BLaER1 treated with 17β-estradiol and CSF1 and Interleukin-3, amounts not matched to agents 10 nM and 100 nM (cell line): Measurements from ENCODE around the gene ZBTB7C.

Experiments used
- H3K27ac ChIP-seq, 11 experiments: shearing (Covaris generic); formaldehyde crosslinking; 2 replicates each; pipeline ENCODE4 v1.8.1; 2022
- H3K27me3 ChIP-seq, 11 experiments: shearing (Covaris generic); formaldehyde crosslinking; 2 replicates each; pipeline ENCODE4 v1.8.1; 2022
- H3K36me3 ChIP-seq, 11 experiments: shearing (Covaris generic); formaldehyde crosslinking; 2 replicates each; pipeline ENCODE4 v1.8.1; 2022
- H3K4me1 ChIP-seq, 10 experiments: shearing (Covaris generic); formaldehyde crosslinking; 2 replicates each; pipeline ENCODE4 v1.8.1; 2022
- H3K4me2 ChIP-seq, 11 experiments: shearing (Covaris generic); formaldehyde crosslinking; 2 replicates each; pipeline ENCODE4 v1.8.1; 2022
- H3K4me3 ChIP-seq, 10 experiments: shearing (Covaris generic); formaldehyde crosslinking; 2 replicates each; pipeline ENCODE4 v1.8.1; 2022
- H3K9ac ChIP-seq, 11 experiments: shearing (Covaris generic); formaldehyde crosslinking; 2 replicates each; pipeline ENCODE4 v1.8.1; 2022
- H3K9me3 ChIP-seq, 11 experiments: shearing (Covaris generic); formaldehyde crosslinking; replicated peaks in 1 of 11; 2 replicates each; pipeline ENCODE4 v1.8.1; 2022
- H4K20me1 ChIP-seq, 11 experiments: shearing (Covaris generic); formaldehyde crosslinking; 2 replicates each; pipeline ENCODE4 v1.8.1; 2022
- Cebpa-rat ChIP-seq, 11 experiments: shearing (Covaris generic); IDR thresholded peaks; 2 replicates each; pipeline ENCODE4 v1.8.1; 2022

ZBTB7C gene

DNA sequence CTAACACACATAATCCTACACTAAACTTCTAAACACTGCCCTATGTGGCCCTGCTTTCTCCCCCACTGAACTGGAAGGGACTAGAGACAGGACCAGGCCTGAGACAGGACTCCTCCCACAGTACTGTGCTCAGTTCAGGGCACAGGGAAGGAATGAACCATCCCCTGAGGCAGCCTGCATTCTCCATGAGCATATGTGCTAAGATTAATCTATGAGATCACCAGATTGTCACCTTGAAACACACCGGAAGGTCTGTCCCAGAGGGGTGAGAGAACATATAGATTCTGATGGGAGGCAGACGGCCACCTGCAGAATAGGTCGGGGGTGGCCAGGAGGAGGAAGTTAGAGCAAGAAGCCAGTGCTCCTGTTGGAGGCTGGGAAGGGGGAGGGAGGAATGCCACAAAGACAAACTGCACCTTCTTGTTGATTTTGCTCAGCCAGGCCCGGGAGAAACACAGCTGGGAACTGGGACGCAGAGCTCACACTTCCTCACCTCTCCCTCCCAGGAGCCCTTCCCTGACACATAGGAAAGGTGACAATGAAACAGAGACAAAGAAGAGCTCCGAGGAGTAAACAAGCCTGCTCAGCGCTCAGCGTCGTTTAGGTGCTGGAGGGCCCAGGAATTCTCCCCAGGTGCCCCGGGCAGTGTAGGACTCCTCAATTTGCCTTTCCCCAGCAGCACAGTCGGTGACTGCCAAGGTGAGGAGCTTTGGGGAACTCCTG, 52.1 kb downstream of the ZBTB7C start:
- no peak overlapping the region for H3K4me2 ChIP-seq
- H4K20me1 ChIP-seq: peaks cover 0 to 5% (median 0%) of the 10 kb centered on the region in 11 experiments; a peak in 2 of 22 replicates

DNA sequence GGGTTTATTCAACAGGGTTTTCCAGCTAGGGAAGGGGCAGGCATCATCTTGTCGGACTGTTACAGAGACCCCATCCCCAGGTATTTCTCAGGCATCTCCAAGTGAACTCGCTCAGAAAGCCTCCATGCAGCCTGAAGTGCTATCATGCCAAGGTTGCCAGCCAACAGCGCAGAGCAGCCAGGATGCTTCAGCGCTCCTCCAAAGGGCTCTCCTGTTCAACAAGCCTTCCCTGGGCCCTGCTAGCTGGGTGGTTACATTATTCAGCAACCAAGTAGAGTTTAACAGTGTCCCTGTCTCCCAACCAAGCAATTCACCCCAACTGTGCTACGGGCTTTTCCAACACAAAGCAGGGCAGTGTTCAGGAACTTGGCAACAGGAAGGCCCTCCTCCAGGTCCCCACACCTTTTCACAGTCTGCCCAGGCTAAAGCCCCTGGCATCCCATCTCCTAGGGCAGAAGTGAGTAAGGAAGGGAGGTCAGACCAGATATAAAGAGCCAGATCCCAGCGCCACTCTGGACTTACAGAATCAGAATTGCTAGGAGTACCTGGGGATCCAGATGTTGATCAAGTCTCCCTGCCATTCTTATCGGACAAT, 52.9 kb downstream of the ZBTB7C start:
- no peak for TF ChIP-seq Cebpa-rat (IDR thresholded peaks at IDR 0.05)

More for the DNA sequence above, 52.1 kb downstream of the ZBTB7C start:
- no peak overlapping the region for H3K4me3 ChIP-seq
- H3K27ac ChIP-seq: no peak overlapping the region
- H3K27me3 ChIP-seq: no peaks in the 10 kb centered on the region
- no peak overlapping the region for H3K9ac ChIP-seq
- H3K9me3 ChIP-seq: no peaks in the 10 kb centered on the region
- H3K4me1 ChIP-seq: peaks cover 0 to 16% (median 0%) of the 10 kb centered on the region in 10 experiments; a peak in 7 of 20 replicates
- TF ChIP-seq Cebpa-rat (IDR thresholded peaks at IDR 0.05): no peak
- no peaks in the 10 kb centered on the region for H3K36me3 ChIP-seq

DNA sequence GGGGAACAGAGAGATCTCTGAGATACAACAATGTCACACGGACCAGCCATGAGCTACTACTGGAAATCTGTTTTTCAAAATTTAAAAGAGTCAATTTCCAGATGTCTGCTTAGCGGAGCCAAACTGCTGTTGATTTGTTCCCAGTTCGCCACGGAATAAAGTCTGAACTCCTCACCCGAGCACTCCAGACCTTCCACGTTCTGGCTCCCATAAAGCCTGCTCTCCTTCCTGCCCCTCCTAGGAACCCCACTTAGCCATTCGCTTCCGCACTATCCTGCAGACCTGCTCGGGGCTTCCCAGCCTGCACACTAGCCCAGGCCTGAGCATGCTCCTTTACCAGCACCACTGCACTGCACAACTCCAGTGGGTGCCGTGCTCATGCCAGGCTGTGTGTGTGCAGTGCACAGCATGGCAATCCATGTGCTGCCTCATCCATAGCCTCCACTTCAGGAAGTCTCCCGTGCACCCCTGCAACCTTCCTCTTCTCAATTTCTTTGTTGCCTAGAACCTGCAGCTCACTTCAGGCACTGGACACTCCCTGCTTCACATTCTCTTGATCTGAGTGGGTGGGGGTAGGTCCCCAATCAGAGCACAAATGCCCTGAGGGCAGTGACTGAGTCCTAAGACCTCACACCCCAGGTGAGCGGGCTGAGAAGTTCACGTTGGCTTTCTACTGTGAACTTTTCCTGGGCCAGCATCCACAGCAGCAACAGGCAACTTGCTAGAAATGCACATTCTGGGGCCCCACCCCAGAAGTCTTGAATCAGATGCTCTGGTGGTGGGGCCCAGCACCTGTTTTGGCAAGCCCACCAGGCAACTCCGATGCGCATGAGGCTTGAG, 53.7 kb downstream of the ZBTB7C start:
- Histone ChIP-seq H3K4me1 (peaks cover 0 to 16% (median 0%) of the 10 kb centered on the region in 10 experiments; a peak in 7 of 20 replicates), H3K9me3 (no peaks in the 10 kb centered on the region), H3K9ac (no peak overlapping the region), H3K36me3 (no peaks in the 10 kb centered on the region), H4K20me1 (peaks cover 0 to 5% (median 0%) of the 10 kb centered on the region in 11 experiments; a peak in 2 of 22 replicates), H3K4me2 (no peak overlapping the region), H3K4me3 (no peak overlapping the region), H3K27ac (no peak overlapping the region), H3K27me3 (no peaks in the 10 kb centered on the region)
- no peak for TF ChIP-seq Cebpa-rat (IDR thresholded peaks at IDR 0.05)

More for the DNA sequence above, 52.9 kb downstream of the ZBTB7C start:
- Histone ChIP-seq H3K9me3 (no peaks in the 10 kb centered on the region), H3K4me1 (peaks cover 0 to 16% (median 0%) of the 10 kb centered on the region in 10 experiments; a peak in 7 of 20 replicates), H4K20me1 (peaks cover 0 to 5% (median 0%) of the 10 kb centered on the region in 11 experiments; a peak in 2 of 22 replicates), H3K36me3 (no peaks in the 10 kb centered on the region), H3K27ac (no peak overlapping the region), H3K4me3 (no peak overlapping the region), H3K27me3 (no peaks in the 10 kb centered on the region), H3K9ac (no peak overlapping the region), H3K4me2 (no peak overlapping the region)

DNA sequence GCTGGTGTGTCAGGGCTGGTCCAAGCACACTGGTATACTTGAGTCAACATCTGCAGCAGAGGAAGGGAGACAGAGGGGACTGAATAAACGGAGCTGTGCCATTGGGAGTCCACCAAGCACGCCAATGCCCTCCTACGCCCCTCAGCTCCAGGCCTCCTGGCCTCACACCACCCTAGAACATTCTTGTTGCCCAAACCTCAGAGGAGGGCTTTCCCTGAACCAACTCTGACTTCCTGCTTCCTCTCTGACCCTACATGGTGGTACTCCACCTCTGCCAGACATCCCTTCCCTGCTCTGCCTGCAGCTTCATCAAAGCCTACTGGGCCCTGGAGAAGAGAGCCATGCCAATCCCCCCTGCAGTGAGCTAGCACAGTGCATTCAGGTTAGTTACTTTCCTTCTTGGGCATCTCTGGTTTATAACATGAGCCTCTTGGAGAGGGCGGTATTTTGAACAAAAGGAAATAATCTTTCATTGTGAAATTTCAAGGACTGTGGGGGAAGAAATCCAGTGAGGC, 54.4 kb downstream of the ZBTB7C start:
- H3K4me1 ChIP-seq: peaks cover 0 to 16% (median 0%) of the 10 kb centered on the region in 10 experiments; a peak in 7 of 20 replicates
- TF ChIP-seq Cebpa-rat (IDR thresholded peaks at IDR 0.05): no peak
- H3K4me2 ChIP-seq: no peak overlapping the region
- H3K27me3 ChIP-seq: no peaks in the 10 kb centered on the region
- no peaks in the 10 kb centered on the region for H3K9me3 ChIP-seq
- H3K36me3 ChIP-seq: no peaks in the 10 kb centered on the region
- H4K20me1 ChIP-seq: peaks cover 0 to 5% (median 0%) of the 10 kb centered on the region in 11 experiments; a peak in 2 of 22 replicates
- no peak overlapping the region for H3K9ac ChIP-seq
- H3K4me3 ChIP-seq: no peak overlapping the region
- H3K27ac ChIP-seq: no peak overlapping the region

DNA sequence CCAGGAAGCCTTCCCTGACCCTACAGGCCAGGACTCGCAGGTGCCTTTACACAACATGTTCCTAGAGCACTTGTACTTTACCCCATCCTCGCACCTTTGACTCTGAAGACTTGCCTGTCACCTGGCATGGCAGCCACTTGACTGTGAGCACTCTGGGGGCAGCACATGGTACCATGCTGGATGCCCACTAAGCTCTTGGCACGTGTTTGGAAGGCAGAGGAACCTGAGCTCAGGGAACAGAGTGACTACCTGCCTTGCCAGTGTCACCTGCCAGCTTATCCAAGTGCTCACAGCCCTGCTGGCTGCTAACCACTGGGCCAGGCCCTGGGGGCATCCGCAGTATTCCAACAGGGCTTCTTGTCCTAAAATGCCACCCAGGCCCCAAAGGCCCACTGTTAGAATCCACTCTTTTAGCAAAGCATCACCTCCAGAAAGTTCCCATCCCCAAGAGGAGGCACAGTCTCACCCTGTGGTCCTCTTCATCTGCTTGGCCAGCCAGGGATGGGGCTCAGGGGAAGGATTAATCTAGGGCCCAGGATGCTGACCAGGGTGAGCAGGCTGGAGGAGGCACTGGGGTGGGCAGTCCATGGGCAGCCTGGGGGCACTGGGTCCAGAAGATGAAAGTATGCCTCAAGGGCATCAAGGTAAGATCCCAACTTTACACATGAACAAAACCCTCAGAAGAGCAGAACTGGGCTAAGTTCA, 57.0 kb downstream of the ZBTB7C start:
- peaks cover 0 to 5% (median 0%) of the 10 kb centered on the region in 11 experiments; a peak in 2 of 22 replicates for H4K20me1 ChIP-seq
- no peaks in the 10 kb centered on the region for H3K4me1 ChIP-seq
- no peaks in the 10 kb centered on the region for H3K36me3 ChIP-seq
- TF ChIP-seq Cebpa-rat (IDR thresholded peaks at IDR 0.05): no peak
- H3K27ac ChIP-seq: no peak overlapping the region
- no peak overlapping the region for H3K4me2 ChIP-seq
- no peak overlapping the region for H3K9ac ChIP-seq
- H3K4me3 ChIP-seq: no peak overlapping the region
- no peaks in the 10 kb centered on the region for H3K27me3 ChIP-seq
- H3K9me3 ChIP-seq: no peaks in the 10 kb centered on the region

DNA sequence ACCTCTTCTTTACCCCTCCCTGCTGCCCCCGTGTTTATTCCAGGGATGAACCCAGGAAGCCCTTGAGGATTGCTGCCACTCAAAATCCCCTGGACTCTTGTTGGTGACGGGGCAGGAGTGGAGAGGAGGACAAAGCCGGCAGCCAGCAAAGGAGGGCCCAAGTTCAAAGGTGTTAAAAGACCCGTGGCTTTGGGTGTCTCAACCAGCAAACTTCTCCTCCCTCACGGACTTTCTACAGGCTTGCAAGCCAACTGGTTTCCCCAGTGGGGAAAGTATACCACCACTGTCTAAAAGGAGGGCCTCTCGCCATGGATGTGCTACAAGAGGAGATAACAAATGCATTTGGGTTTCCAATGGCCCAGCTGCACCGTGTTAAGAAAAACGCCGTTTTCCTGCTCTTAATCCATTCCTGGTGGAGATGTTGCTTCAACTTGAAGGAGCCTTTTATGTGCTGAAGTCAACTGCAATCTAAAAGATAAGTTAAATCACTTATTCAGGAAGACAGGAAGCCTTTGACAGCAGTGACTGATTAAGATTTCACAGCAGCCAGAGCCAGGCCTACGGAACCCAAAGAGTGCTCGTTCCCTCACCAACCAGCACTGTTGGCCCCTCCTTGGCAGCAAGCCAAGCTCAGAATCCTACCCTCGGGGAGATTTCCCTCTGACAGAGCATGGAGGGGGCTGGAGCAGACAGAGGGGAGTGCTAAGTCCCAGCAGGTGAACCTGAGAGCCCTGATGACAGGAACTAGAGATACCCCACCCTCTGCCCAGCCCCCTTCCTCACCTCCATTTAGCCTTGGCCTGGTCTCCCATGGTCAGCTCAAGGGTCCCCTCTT, 57.8 kb downstream of the ZBTB7C start:
- H3K27me3 ChIP-seq: no peaks in the 10 kb centered on the region
- no peak for TF ChIP-seq Cebpa-rat (IDR thresholded peaks at IDR 0.05)
- no peak overlapping the region for H3K27ac ChIP-seq
- no peak overlapping the region for H3K4me3 ChIP-seq
- H3K9me3 ChIP-seq: no peaks in the 10 kb centered on the region
- no peaks in the 10 kb centered on the region for H3K4me1 ChIP-seq
- no peak overlapping the region for H3K9ac ChIP-seq
- H3K36me3 ChIP-seq: no peaks in the 10 kb centered on the region
- H3K4me2 ChIP-seq: no peak overlapping the region
- H4K20me1 ChIP-seq: peaks cover 0 to 5% (median 0%) of the 10 kb centered on the region in 11 experiments; a peak in 2 of 22 replicates

DNA sequence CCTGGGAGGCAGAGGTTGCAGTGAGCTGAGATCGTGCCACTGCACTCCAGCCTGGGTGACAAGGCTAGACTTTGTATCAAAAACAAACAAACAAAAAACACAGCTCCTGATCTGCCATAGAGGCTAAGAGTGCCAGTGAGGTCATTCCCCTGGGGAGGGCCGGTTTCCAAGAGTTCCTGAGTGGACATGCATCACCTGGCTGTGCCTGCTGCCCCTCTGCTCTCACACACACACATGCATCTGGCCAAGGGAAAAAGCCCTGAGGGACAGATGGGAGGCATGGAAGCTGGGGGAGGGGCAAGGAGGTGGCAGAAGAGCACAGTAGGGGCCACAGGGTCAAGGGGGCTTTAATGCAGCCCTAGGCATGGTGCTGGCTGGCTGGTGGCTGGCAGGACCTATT, 60.4 kb downstream of the ZBTB7C start:
- no peak overlapping the region for H3K9ac ChIP-seq
- H3K27me3 ChIP-seq: peaks cover 0 to under 1% (median 0%) of the 10 kb centered on the region in 11 experiments; a peak in 1 of 22 replicates
- no peaks in the 10 kb centered on the region for H3K9me3 ChIP-seq
- TF ChIP-seq Cebpa-rat (IDR thresholded peaks at IDR 0.05): no peak
- H3K4me2 ChIP-seq: no peak overlapping the region
- no peaks in the 10 kb centered on the region for H4K20me1 ChIP-seq
- H3K4me1 ChIP-seq: no peaks in the 10 kb centered on the region; a peak in 1 of 20 replicates
- no peak overlapping the region for H3K27ac ChIP-seq
- H3K36me3 ChIP-seq: no peaks in the 10 kb centered on the region
- H3K4me3 ChIP-seq: no peak overlapping the region
